NCI-H1930 (cell line): Measurements from ENCODE around the gene ADGRG3.

Experiments
- DNase-seq, 2 experiments: peaks; one replicate each; lab custom pipeline; 2025; lab: John Stamatoyannopoulos, UW

ADGRG3 gene

DNA sequence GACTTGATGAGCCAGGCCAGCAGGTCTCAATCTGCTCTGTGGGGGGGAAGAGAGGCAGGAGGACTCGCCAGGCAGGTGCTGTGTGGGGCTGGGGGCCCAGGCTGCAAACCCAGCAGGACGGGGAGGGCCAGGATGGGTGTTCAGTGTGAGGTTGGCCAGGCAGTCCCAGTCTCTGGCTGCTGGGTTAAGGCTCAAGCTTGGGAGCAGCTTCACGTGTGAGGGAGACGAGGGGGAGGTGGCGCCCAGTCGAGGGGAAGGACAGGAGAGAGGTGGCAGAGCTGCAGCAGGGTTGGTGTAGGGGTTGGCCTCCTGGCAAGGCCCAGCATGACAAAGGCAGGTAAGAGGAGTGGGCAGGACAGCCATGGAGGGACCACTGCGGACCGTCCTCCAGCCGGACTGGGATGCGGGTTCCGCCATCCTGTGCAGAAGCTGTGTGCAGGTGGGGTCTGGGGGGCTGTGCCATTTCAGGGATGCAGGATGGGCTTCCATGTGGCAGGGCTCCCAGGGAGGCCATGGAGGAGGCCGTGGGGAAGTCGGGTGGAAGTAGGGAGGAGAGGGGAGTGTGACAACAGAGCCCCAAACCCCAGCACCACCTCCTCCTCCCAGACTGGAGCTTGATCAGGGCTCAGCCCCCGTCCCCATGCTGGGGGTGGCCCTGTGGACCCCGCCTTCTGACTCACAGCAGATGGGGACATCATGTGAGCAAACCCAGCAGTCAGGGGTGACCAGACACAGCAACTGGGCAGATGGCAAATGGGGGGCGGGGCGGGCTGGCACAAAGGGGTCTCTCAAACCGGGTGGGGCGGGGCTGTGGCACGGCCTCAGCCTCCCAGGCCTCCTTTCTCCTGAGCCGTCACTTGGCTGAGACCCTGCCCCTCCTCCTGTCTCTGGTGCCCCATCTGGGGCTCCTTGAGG is 36.9 kb upstream of the ADGRG3 start:
- DNase-seq: no peak

GRCh38 chr16:57632568-57632967 is 35.5 kb upstream of the ADGRG3 start:
- no peak for DNase-seq

DNA sequence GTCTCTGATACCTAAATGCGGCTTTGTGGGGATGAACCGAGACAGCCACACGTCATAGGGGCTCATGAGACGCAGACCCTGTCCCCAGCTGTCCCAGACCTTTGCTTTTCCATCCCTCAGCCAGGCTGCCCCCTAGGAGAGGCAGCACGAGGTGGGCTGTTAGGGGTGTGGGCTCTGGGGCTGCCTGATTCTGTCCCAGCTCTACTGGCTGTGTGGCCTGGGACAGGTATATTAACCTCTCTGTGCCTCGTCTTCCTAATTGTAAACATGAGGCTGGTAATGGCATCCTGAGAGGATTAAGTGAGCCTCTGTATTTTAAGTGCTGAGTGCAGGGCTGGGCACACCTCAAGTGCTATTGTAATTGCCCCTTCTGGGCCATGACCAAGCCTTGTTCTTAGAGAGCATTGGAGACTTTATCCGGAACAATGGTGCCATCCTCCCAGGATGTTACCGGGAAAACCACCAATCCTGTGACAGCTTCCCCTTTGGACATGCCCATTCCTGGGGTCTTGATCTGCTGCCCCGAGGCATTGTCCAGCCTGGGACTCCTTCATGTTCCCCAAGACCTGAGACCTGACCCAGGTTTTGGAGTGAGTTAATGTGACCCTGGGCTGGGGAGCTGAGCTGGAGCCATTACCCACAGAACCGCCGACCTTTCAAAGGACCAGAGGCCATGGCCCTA is 34.6 kb upstream of the ADGRG3 start:
- no peak for DNase-seq

GRCh38 chr16:57634171-57634570 is 33.9 kb upstream of the ADGRG3 start:
- no peak for DNase-seq

DNA sequence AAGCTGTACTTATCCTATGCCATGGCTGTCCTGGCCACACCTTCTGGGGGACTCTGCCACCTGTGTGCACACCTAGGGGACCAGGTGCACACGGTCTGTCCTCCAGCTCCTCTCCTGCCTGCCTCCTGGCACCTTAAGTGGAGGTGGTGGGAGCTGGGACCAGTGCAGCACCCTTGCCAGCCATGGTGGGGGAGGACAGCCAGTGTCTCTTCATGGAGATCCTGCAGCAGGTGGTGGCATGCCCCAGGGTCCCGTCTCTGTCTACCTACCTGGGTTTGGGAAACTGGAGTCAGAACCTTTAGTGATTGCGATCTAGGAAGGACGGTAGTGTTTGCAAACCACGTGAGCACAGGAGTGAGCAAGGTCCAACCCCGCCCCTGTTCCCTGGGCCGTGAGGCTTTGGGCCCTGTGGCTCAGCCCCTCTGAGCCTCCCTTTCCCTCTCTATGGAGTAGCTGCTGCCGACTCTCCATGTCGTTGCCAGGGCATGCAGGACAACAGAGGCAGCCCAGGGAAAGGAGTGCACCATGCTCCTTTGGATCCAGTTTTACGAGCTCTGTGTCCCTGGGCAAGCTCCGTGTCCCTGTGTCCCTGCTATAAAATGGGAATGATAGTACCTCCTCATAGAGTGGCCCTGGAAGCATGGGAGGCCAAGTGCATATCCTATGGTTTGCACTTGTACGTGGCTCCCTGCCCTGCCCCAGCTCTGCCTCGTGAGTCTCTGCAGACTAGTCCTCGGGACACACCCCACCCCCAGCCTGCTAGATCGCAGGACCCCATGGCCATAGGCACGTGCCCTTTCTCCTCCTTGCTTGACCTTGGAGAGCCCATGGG is 32.6 kb upstream of the ADGRG3 start:
- no peak for DNase-seq

DNA sequence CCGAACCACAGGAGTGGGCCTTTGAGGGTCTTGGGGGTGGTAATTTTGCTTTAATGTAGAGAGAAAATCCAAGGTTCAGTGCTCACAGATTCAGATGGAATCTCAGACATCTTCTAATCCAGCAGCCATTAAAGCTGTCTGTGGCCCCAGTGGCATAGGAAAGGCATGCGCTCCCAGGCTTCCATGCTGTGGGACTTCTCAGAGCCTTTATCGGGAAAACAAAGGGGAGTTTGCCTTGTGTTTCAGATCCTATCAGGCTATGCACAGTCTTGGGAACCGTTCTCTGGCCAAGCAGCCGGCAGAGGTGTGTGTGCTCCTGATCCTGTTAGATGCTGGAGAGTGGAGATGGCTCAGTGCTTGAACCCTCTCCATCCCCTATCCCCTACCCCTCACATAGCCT is 31.9 kb upstream of the ADGRG3 start:
- DNase-seq: no peak

DNA sequence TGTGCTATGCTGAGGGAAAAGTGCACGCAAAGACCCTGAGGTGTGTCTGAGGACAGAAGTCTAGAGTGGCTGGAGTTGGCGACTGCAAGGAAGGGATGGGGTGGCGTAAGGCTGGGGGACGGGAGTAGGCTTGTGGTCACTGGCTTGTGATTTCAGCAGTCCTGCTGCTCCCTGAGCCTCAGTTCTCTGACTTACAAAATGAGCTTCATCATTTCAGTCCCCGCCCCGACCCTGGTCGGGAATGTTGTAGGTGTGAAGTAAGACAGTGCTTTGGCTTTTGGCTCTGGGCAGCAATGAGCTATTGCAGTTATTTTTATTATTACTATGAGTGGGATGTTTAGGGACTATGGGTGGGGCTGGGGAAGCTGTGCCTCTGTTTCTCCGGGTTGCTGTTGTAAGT is 31.1 kb upstream of the ADGRG3 start:
- no peak for DNase-seq

- DNase-seq: no peak
These were observed 30.7 kb upstream of the ADGRG3 start for GRCh38 chr16:57637424-57637823.

GRCh38 chr16:57637965-57638364 is 30.1 kb upstream of the ADGRG3 start:
- no peak for DNase-seq

DNA sequence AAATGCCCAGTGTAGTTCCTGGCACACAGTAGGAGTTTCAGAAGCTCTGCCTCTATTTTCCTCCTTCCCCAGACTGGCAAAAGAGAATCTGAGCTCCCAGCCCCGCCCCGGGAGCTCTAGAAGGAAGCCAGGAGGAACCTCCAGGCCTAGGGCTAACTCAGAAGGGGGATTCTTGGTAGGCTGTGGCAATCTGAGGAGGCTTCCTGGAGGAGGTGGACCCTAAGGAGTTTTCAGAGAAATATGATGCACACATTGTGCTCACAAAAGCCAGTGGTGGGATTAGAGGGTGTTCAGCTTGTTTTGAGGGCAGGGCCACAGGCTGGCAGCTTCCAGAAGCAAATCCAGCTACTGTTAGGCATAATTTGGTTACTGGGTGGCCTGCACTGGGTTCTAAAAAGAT is 29.7 kb upstream of the ADGRG3 start:
- no peak for DNase-seq

DNA sequence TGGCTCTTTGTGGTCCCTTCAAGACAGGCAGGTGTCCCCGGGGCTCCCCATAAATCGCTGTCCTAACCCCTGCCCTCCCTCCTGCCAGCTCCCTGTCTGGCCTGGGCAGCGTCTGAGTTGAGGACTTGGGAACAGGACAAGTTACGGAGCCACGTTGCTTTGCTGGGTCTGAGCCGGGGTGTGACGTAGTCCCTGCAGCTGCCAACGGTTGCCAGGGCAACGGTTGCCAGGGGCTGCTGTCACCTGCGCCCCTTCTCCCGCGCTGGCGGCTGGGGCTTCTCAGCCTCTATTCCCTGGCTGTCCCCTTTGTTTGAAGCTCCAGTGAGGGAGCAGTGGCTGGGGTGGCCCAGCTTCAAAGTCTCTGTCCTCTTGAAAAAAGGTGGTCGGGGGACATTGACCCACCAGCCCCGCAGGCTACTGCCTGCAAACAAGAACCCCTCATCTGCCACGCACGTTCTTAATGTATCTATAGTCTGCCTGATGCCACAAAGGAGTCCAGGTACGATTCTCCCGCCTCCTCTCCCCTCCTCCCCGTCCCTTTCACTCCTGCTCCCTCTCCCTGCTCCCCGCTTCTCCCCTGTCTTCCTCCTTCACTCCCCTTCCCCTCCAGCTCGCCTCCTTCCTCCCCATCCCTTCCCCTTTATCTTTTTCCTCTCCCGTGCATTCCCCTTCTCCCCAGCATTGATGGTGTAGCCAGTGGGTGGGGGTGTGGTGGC is 28.8 kb upstream of the ADGRG3 start:
- DNase-seq: peak; percentile 50 to 58

DNA sequence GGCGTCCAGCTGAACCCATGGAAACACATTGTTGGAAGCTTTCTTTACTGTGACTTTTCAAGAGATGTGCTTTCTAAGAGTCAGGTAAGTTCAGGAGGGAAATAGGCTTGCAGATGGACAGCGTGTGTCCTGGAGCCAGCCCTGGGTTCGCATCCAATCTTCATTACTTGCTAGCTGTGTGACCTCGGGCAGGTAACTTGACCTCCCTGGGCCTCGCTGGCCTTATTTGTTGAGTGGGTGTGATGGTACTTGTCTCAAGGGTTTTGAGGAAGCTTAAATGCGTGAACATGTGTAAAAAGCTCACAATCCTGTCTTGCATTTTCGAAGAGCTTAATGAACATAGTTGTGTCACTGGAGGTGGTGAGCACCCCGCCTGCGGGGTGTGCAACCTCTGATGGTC is 27.9 kb upstream of the ADGRG3 start:
- no peak for DNase-seq

GRCh38 chr16:57640612-57641011 is 27.5 kb upstream of the ADGRG3 start:
- no peak for DNase-seq

DNA sequence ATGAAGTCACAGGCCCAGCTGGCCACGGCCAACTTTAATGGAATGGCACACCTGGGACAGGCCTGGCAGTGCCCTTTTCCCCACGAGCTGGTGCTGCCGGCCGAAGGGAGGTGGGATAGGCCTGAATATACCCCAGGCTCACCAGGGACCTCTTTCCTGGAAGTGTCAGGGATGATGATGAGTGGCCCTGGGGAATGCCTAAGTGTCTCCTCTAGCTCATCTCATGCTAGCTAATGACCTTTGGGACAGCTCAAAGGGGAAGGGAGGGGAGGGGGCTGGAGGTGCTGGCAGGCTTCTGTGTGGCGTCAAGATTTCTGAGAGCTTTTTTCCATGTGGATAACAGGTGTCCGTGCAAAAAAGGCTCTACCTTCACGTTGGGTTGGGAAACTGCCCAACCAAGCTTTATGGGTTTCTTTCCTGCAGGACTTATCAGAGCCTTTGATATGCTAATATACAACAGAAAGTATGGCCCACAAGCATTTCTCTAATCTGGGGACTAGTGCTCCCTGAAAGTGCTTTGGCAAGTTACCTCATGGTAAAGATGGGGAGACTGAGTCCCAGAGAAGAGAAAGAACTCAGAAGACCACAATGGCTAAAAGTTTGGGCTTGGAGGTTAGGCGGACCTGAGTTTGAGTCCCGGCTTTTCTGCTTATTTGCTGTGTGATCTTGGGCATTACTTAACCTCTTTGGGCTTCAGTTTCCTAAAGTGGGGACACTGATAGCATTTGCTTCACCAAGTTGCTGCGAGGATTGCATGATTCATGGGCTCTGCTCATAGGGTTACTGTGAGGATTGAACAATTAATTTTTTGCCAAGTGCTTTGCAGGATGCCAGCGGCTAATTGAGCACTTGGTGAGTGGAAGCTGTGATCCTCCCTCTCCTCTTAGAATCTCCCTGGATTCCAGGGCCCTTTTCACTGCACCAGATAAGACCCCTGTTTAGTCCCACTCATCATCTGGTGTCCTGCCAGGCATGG is 25.7 kb upstream of the ADGRG3 start:
- no peak for DNase-seq

DNA sequence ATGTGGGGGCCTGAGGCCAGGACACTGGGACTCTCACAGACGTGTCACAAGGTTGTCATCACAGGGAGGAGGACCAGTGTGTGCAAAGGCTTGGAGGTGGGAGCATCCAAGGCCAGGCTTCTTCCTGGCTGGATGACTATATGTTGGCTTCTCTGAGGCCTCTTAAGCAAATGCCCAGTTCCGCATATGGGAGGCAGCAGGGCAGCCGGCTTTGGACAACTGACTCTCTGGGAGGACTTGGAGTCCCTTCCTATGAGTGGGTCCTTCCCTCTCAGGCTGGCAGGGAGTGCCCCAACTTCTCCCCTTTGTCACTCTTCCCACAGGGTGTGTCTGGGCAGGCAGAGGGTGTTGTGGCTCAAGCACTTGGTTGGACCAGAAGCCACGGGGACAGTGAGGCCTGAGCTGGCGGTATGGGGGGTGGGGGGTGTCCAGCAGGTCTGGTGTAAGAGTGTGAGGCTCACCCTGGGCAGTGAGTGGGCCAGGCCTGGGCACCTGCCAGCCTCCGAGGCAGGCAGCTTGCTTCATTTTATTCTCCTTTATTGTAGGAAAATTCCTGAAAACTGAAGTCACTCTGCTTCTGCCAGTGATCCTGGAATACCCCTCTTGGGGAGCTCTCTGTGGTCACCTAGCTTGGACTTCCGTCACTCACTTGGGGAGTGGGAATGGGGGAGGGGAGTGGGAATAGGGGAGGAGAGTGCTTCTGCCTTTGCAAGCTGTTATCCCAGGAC is 24.8 kb upstream of the ADGRG3 start:
- DNase-seq: no peak

GRCh38 chr16:57643910-57644309 is 24.2 kb upstream of the ADGRG3 start:
- DNase-seq: no peak

GRCh38 chr16:57644383-57645014 is 23.6 kb upstream of the ADGRG3 start:
- no peak for DNase-seq

DNA sequence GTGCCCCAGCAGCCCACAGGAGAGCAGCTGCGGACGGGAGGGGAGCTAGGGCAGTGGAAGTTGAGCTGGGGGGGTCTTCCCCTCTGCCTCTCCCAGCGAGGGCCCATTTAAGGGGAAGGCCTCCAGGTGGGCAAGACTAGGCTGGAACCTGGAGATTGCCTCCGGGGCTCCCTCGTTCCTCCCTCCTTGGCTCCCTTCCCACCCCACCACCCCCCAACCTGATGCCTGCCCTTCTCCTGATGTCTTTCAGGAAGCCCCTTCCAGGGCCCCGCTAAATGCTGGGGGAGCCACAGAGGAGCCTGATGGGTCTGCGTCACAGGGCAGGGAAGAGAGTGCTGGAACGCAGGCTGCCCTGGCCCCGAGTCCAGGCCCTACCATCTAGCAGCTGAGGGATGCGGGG is 22.9 kb upstream of the ADGRG3 start:
- no peak for DNase-seq

- no peak for DNase-seq
These were observed 22.3 kb upstream of the ADGRG3 start for GRCh38 chr16:57645691-57646387.
